Stimulated activated CD4-positive, alpha-beta T cell treated with anti-CD3 and anti-CD28 coated beads, Interleukin-2, amount 100 ng/mL, for 24 hours (primary cell): ENCODE measurements around the gene EEF1AKMT1.

Source experiments
- DNase-seq, 2 donors: peaks; one replicate each; pipeline ENCODE4 v3.0.0-alpha.2; 2020

The EEF1AKMT1 gene

DNA sequence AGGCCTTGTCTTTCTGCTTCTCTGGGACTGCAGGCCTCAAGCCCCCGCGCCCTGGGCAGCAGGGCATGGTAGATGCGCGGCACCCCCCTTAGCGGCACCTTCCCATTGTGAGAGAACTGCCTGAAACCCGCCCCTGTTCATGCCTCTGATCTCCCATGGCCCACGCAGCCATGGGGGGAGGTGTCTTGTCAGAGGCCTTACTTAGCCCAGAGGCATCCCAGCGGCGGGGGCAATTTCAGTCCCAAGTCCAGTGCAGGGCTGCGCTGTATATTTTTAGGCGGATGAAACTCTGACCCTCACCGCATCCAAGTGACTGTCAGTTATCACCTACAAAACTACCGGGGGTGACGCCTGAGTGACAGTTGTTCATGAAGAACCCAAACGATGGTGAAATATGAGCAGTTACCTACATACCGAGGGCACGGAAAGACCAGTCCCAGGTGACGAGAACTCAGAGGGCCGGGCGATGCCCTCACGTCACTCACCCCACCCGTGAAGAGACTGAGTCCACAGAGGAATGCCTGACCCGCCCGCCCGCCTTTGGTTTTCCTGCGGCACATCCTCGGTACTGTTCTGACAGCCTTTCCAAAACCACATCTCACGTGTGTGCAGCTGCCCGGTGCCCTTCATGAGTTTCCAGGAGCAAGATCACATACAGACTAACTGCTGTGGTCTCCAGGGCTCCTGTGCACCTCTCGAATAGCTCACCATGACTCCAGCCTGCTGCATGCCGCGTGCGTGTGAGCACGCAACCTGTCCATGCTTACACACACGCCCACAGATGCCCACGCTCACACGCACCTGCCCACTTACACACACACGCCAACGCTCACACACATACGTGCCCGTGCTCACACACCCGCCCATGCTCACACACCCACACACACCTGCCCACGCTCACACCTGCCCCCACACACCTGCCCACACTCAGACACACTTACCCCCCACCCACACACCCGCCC, 55.9 kb downstream of the EEF1AKMT1 start:
- no peak for DNase-seq

DNA sequence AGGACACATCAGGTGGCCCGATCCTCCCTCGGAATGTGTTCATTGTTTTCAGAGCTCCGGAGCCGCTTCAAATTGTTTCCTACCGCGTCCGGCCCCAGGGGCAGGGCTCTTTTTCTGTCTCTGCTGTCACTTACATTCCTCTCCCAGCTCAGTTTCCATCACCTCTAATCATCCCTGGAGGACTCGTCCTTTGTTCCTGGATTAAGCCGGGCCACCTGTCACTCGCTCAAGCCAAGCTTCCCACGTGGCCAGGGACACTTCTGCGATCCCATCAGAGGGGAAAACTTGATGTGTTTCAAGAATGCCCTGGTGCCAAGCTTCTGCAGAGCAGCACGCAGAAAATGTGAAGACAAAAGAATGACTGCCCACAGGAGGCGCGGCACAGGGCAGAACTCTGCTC, 56.8 kb downstream of the EEF1AKMT1 start:
- DNase-seq = no peak

DNA sequence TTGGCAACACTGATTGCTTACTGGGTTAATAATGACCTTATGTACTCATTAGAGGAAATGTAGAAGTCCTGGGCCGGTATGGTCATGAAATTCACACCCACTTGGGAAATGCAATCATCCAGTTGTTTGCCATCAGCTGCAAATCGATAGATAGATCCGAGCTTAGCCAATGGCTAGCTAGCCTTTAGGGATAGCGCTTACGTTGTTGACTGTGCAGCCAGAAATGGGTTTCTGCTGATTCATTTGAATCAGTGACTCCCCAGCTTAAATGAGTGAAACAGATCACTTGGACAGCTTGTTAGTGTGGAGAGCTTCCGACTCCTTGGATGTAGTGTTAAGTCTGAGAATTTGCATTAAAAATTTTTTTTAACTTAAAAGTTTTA, 58.4 kb downstream of the EEF1AKMT1 start:
- no peak for DNase-seq

DNA sequence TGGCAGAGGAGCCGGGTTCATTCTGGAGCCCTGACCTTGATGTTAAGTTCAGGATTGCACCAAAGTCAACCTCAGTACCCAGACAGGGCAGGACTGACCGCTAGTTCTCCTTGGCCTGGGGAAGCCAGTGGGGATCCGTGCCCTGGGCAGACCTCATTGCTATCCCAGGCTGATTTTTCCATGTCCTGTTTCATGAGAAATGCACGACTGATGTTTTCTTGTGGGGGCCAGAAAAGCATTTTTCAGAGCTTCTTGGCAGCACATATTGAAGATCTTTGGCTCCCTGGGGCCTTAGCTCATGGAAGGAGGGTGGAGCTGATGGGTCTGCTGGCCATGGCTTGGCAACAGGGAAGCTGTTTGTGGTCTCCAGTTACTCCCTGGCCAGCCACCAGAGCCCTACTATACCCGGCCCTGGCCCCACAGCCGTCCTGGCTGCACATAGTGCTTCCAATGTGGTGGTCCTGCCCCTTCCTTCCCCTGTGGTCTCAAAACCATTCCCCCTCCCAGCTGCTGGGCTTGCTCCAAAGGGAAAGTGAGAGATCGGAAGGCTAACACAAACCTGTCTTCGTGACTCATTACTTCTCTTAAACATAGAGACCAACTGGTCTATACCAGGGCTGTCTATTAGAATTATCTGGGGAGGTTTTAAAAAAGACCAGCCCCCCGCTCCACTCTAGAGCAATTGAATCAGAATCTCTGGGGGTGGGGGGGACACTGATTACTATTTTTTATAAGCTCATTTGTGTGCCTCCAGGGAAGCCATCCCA, 59.0 kb downstream of the EEF1AKMT1 start:
- no peak for DNase-seq

DNA sequence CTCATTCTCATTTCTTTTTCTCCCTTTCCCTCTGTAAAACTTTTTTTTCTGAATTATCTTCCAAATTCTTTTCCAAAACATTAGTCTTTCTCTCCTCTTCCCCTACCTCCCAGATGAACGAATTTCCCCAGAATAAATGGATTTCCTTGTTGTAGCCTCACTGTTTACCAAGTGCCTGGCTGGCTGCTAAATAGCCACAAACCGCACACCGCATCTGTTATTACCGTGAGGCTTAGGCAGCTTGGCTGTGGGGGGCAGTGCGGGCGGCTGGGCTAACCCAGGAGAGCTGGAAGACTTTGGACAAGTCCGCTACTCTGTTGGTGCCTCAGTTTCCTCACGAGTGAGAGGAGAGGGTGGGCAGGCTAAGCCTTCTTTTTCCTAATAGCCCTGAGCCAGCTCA, 59.6 kb downstream of the EEF1AKMT1 start:
- DNase-seq = no peak

DNA sequence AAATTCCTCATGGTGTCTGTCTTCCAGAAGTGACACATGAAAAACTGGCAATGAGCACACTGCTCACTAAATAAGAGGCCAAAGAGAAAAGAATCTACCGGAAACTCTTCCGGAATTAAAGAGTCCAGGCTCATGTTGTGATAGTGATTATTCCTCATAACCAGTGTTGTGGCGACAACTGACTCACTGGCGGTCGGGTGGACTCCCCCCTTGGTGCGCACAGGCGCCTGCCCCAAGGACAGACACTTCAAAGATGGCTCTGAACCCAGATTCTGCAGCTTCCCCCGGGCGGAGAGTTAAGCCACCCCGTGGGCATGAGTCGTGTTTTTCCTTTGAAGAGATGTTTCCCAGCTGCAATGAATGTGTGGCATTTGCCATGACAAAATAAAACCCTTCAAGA, 60.0 kb downstream of the EEF1AKMT1 start:
- DNase-seq = no peak

DNA sequence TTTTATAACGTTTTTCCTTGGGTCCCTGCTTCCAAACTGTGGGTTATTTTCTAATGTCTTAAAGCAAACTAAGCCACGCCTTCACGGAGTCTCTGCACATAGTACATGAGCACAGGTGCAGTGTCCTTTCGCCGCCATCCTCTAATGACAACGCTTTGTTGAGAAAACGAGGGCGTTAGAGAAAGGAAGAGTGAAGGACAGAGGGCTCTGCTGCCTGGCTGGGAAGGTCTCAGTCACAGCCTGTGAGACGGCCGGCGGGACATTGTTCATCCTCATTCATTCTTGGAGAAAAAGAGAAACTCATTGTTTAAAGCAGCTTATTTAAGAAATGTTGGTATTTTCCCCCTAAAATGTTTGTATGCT, 60.8 kb downstream of the EEF1AKMT1 start:
- no peak for DNase-seq

DNA sequence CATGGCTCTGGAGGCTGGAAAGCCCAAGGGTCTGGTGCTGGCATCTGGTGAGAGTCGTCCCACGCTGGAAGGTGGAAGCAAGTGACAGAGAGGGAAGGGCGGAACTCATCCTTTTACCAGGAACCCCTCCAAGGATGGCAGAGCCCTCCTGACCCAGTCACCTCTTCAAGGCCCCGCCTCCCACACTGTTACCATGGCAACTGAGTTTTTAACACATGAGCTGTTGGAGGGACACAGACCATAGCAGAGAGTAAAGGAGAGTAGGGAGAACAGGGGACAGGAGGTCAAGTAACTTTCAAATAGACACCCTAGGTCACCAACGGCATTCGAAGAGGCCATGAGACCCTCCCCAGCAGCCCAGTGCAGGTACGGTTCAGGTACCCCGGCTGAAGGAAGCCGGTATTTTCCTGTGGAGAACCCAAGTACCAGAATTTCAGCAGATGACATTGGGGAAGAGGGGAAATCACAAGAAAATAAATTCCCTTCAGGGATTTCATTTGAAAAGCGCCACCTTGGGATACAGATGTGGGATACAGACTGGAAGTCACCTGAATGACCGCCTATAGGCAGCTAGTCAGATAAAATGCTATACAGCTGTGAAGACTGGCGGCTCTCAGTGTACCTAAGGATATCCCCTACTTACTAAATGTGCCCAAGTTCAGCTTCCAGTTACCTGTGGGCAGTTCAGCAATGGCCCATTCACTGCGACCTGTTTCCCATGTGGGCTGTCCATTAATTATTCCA, 62.3 kb downstream of the EEF1AKMT1 start:
- DNase-seq = no peak

DNA sequence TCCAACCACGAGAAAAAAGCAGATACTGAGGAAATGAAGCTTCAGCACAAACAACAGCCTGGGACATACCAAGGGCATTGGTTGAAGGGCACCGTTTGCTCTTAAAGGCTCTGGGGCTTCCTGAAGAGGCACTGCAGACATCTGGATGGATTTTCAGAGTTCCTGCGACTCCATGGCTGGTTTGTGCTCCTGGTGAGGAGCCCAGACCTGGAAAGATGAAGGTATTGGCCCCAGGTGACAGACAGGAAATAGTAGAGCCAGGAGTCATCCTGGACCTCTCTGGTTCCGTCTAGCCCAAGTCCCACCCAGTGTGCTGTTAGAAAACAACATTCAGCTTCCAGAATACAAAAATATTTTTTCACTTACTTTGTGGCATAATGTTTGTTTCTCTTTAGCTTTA, 64.0 kb downstream of the EEF1AKMT1 start:
- no peak for DNase-seq

DNA sequence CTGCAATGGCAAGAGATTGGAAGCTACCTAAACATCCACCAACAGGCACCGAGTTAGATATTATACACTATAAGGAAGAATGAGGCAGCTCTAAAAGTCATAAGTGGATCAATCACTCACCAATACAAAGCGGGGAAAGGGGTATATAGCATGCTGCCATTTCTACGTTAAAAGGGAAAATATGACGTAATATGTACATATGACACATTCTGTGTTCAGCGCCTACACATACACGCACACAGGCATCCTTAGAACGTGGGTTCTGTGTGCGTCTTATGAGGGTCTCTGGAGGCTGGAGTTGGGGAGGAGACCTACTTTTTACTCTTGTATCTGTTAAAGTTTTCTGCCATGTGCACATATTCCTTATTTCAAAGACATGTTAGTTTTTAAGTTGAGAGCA, 64.4 kb downstream of the EEF1AKMT1 start:
- DNase-seq = no peak

DNA sequence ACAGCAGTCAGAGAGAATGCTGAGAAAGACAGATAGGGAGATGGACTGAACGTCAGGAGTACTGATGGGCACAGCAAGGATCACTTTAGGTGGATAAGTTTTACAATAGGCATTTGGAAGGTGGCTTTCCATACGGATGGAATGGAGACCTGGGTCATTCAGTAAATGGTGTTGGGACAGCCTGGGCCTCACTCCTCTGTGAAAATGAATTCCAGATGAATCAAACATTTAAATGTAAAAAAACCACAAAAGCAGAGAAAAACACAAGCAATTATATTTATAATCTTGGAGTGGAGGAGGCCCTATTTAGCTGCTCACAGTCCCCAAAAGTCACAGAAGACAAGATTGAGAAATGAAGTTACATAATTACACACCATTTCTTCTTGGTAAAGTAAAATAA, 65.5 kb downstream of the EEF1AKMT1 start:
- DNase-seq = no peak

DNA sequence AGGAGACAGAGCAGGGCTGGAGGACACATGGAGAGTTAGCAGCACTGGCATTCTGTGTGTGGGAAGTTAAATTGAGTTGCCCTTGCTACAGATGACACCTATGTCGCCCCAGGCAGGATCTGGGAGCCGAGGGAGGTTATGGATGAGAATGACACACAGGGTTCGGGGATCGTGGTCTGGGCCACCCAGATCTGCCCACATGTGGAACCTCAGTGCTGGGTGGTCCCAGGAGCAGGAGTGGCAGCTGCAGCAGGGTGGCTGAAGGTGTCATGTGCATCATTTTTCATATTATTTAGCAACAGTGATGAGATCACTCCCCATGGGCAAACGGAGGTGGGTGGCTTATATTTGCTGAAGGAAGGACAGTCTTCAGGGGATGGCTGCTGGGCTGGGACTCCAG, 67.1 kb downstream of the EEF1AKMT1 start:
- no peak for DNase-seq

DNA sequence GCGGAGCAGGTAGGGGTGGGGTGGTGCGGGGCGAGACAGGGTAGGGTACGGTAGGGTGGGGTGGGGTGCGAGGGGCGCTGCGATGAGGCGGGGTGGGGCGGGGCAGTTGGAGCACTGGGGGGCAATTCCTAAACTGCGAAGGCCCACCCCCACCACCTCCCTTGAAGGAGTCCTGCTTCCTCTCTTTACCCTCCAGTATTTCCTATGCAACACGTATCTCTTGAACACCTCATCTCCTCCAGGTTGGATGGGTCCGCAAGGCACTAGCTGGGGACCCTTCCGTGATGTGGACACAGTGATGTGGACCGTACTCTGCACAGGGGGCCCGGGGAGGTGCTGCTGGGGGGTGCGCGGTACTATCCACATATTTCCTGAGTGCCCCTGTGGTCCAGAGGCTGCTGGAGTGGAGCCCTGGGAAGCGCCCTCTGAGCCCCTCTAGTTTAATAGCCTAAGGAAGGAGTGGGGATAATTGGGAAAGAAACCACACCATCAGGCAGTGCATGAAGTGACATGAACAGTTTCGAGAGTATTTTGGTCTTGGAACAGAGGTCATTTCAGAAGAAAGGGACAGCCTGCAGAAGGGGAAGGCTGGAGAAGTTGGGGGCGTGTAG, 69.2 kb downstream of the EEF1AKMT1 start:
- no peak for DNase-seq

DNA sequence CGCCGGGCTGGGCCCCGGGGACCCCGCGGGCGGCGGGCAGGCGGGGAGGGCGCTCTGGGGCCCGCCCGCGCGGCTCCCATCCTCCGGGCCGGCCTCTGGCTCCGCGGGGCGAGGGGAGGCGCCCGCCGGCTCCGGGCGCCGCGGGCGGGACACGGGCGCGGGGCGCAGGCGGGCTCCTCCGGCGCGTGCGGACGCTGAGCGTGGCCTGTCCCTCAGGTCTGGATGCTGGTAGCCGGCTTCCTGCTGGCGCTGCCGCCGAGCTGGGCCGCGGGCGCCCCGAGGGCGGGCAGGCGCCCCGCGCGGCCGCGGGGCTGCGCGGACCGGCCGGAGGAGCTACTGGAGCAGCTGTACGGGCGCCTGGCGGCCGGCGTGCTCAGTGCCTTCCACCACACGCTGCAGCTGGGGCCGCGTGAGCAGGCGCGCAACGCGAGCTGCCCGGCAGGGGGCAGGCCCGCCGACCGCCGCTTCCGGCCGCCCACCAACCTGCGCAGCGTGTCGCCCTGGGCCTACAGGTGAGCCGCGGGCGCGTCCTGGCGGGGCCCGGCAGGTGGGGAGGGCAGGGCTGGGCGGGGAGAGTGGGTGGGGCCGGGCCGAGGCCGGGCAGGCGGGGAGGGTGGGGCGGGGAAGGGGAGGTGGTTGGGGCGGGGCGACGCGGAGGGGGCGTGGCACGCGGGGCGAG, 69.8 kb downstream of the EEF1AKMT1 start:
- DNase-seq = peak; percentile 74

DNA sequence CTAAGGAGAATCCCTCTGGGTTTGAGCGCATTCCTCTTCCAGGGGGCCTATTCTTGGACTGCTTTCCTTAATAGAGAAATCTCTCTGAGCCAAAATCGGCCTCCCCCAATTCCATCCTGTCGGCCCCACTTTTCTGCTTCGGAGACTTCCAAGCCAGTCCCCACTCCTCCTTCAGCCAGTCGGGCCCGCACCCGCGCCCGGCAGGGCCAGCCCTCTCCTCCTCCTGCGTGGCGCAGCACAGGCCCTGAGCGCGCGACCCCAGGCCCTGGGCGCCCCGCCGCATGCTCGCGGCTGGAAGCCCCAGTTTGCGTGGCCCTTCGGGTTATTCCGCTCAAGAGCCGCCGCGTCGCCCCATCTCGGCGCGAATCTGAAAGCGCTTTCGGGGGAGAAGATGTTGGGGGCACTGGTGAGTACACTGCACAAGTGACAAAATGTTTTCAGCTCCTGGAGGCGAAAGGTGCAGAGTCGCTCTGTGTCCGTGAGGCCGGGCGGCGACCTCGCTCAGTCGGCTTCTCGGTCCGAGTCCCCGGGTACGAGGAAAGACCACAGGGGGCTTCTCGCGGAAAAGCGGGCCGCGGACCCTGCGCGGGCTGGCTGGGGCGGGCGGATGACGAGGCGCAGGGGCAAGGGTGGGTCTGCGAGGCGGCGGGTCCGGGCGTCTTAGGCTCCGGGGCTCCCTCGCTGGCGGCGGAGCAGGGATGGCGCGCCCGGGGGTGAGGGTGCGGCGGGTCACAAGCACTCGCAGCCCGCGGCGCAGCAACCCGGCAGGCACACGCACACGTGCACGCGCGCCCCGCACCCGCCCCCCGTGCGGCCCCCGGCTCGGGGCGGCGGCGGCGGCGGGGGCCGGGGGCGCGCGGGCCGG, 70.6 kb downstream of the EEF1AKMT1 start, which contains the start of gene IL17D:
TSS of gene IL17D (plus strand) at position 785 of the 865 bp plus-strand sequence. CDS start 303 bp downstream, outside the sequence.
- DNase-seq = peak; percentile 38 to 49

DNA sequence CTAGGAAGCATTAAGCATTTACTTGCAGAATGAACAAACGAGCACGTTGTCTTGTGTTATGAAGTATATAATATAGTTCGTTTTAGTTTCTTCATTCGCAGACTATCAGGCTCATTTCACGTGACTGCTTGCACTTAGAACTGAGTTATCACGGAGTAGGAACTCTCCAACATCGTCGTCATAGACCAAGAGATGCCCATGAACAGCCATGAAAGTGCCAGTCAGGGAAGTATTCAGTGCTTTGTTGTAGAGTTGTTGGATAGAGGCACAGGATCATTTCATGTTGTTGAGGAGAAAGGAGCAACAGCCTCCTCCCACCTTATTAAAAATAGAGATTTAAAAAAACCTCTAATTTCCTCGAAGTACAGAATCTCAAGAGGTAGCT, 71.2 kb downstream of the EEF1AKMT1 start:
- no peak for DNase-seq

DNA sequence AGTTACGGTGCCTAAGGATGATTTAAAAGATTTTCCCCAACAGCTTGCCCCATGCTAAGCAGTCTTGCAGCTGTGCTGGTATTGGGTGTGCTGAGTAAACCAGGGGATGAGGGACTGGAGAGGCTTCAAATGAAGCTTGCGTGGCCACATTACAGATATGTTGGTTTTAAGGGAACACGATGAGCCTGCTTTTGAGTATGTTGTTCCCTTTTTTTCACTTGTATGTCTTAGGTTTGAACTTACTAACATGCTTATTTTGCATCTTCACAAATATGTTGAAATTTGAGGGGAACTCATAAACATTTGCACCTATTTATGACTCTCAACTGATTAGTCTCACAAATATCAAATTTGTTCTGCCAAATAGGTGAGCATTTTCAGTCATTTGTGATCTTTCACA, 72.3 kb downstream of the EEF1AKMT1 start:
- DNase-seq = no peak

DNA sequence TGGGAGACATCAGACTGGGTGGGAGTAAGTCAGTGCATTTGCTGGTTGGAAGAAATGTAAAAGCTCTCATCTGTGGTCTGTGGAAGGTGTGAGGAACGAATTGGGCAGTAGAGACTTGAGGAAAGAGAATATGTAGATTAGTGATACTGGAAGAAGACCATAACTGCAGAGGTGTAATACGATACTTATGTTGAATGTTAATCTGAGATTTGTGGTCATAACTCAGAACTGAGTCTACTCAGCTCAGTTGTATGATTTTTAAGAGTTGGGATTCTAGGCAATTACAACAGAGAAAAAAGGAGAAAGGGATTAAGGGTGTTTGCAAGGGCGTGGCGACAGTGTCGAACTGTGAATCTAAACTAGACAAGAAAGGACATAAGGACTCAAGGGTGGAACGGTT, 73.5 kb downstream of the EEF1AKMT1 start:
- DNase-seq = no peak

DNA sequence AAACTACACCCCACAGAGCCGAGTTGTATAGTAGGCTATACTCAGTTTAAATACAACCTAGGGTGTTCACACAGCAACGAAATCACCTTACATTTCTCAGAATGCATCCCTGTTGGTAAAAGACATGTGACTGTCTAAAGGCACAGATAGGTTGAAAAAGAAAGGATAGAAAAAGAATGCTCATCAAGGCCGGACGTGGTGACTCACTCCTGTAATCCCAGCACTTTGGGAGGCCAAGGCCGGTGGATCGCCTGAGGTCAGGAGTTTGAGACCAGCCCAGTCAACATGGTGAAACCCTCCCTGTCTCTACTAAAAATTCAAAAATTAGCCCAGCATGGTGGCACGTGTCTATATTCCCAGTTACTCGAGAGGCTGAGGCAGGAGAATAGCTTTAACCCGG, 74.0 kb downstream of the EEF1AKMT1 start:
- DNase-seq = no peak

DNA sequence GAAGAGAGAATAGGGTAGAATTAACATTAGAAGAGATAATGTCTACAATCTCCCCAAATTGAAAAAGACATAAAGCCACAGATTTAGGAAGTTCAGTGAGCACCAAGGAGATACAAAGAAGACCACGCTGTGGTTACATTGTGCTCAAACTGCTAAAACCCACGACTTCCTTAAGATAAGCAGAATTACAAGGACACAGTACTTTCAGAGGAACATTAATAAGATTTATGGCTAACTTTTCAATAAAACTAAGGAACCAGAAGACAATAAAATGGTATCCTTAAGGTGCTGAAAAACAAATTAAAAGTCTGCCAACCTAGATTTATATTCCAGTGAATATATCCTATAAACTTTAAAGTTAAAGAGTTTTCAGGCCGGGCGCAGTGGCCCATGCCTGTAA, 77.7 kb downstream of the EEF1AKMT1 start:
- DNase-seq = no peak

DNA sequence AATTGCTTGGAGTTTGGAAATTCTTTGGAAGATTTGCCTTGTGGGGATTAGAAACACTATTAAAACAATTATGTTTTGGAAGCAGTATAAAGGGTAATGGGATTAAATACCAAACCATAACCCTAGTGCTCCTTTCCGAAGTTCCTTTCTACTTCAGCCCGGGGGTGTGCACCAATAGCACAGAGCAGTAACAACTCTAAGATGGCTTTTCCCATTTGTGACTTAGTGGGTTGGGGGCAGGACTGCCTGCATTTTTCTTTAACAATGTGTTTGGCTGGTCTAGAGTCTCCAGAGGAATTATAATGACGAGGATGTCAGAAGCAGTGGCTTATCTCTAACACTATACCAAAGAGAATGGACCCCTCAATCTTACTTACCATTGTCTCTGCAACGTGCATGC, 82.1 kb downstream of the EEF1AKMT1 start:
- DNase-seq = no peak
